HepG2 (cell line): Measurements from ENCODE around the gene SMYD1. TPM values are rescaled to one million over a fixed set of nuclear protein-coding genes. Genes with fewer than 3 reads are reported as not detected.
A peak's percentile ranks its signal among the peaks of the same experiment; 100 is the strongest.

Experiments
- EHMT2 ChIP-seq: fragments of 200-600 bp; sonication (generic); IDR thresholded peaks from 2 replicates; pipeline ENCODE4 v1.7.0; 2017; ENCODE audit warnings: antibody characterized with exemption, low read depth, low read length, borderline replicate concordance
- ELF4 ChIP-seq: sonication (generic); formaldehyde crosslinking; IDR thresholded peaks from 2 replicates; pipeline ENCODE4 v1.5.0; 2020; ENCODE audit warnings: missing genetic modification reagents, mild to moderate bottlenecking, moderate library complexity, borderline replicate concordance
- FOXO1 ChIP-seq: sonication (generic); formaldehyde crosslinking; IDR thresholded peaks from 2 replicates; pipeline ENCODE4 v1.4.0; 2020; ENCODE audit warnings: missing genetic modification reagents
- GATA4 ChIP-seq: sonication (generic); IDR thresholded peaks from 2 replicates; pipeline ENCODE4 v1.6.1; 2016; ENCODE audit warnings: antibody characterized with exemption, low read depth, borderline replicate concordance
- GTF2F1 ChIP-seq: fragments of 150-350 bp; IDR thresholded peaks from 2 replicates; pipeline ENCODE4 v1.6.1; 2014; ENCODE audit warnings: low read length
- HNRNPH1 ChIP-seq: fragments of 200-400 bp; formaldehyde crosslinking; optimal IDR thresholded peaks from 2 replicates; pipeline ENCODE3; 2017; ENCODE audit warnings: mild to moderate bottlenecking, low read depth, low read length
- KDM5B ChIP-seq: sonication (generic); formaldehyde crosslinking; IDR thresholded peaks from 2 replicates; pipeline ENCODE4 v1.4.0; 2020; ENCODE audit warnings: missing genetic modification reagents, mild to moderate bottlenecking, borderline replicate concordance
- KDM6A ChIP-seq: IDR thresholded peaks from 2 replicates; pipeline ENCODE4 v1.6.1; 2016; ENCODE audit warnings: low read depth
- MAX ChIP-seq: IDR thresholded peaks from 2 replicates; pipeline ENCODE4 v1.6.1; 2012; ENCODE audit warnings: inconsistent platforms
- NCOR1 ChIP-seq: fragments of 200-600 bp; sonication (generic); IDR thresholded peaks from 2 replicates; pipeline ENCODE4 v1.7.0; 2017; ENCODE audit warnings: antibody characterized with exemption, low read length, borderline replicate concordance
- NONO ChIP-seq, 2 experiments: fragments of 450-650 bp in 1 of 2; sonication (generic) in 1 of 2; formaldehyde crosslinking in 1 of 2; IDR thresholded peaks in 1 of 2; conservative IDR thresholded peaks in 1 of 2; 2 replicates each; pipeline versions ENCODE4 v1.6.1 to v1.8.0; 2017 to 2022; ENCODE audit warnings: mild to moderate bottlenecking in 1 of 2, missing genetic modification reagents in 1 of 2, moderate library complexity in 1 of 2
- PAXIP1 ChIP-seq: sonication (generic); formaldehyde crosslinking; conservative IDR thresholded peaks from 2 replicates; pipeline ENCODE4 v1.4.0; 2020; ENCODE audit warnings: mild to moderate bottlenecking, missing genetic modification reagents, moderate library complexity
- PRMT3 ChIP-seq: sonication (generic); formaldehyde crosslinking; IDR thresholded peaks from 2 replicates; pipeline ENCODE4 v1.8.1; 2022; ENCODE audit warnings: low read depth, mild to moderate bottlenecking, moderate library complexity, missing genetic modification reagents, borderline replicate concordance
- RXRB ChIP-seq: IDR thresholded peaks from 2 replicates; pipeline ENCODE4 v1.6.1; 2016; ENCODE audit warnings: borderline replicate concordance, missing genetic modification reagents, missing compliant biosample characterization
- TCF12 ChIP-seq, 2 experiments: fragments of 450-650 bp in 1 of 2; sonication (generic) in 1 of 2; formaldehyde crosslinking in 1 of 2; IDR thresholded peaks; 2 replicates each; pipeline versions ENCODE4 v1.6.1 to v1.8.0; 2017 to 2022; ENCODE audit warnings: antibody characterized with exemption in 1 of 2, mild to moderate bottlenecking in 1 of 2, missing genetic modification reagents in 1 of 2, moderate library complexity in 1 of 2
- WIZ ChIP-seq: sonication (generic); formaldehyde crosslinking; IDR thresholded peaks from 2 replicates; pipeline ENCODE4 v1.5.1; 2020; ENCODE audit warnings: mild to moderate bottlenecking, missing genetic modification reagents
- ZNF382 ChIP-seq: sonication (generic); formaldehyde crosslinking; IDR thresholded peaks from 2 replicates; pipeline ENCODE4 v1.5.0; 2020; ENCODE audit warnings: missing genetic modification reagents, mild to moderate bottlenecking, borderline replicate concordance
- ZNF501 ChIP-seq: sonication (generic); formaldehyde crosslinking; IDR thresholded peaks from 2 replicates; pipeline ENCODE4 v1.5.1; 2020; ENCODE audit warnings: mild to moderate bottlenecking, moderate library complexity, missing genetic modification reagents
- ZNF749 ChIP-seq: sonication (generic); formaldehyde crosslinking; IDR thresholded peaks from 2 replicates; pipeline ENCODE4 v1.8.0; 2022; ENCODE audit warnings: mild to moderate bottlenecking, missing genetic modification reagents, moderate library complexity, borderline replicate concordance
- ZNF766 ChIP-seq: sonication (generic); formaldehyde crosslinking; IDR thresholded peaks from 2 replicates; pipeline ENCODE4 v1.5.0; 2020; ENCODE audit warnings: missing genetic modification reagents, borderline replicate concordance
- ZNF781 ChIP-seq: sonication (generic); formaldehyde crosslinking; IDR thresholded peaks from 2 replicates; pipeline ENCODE4 v1.5.1; 2020; ENCODE audit warnings: borderline replicate concordance, mild to moderate bottlenecking, missing genetic modification reagents; ENCODE audit errors: not compliant biosample characterization
- ZNF841 ChIP-seq: sonication (generic); formaldehyde crosslinking; IDR thresholded peaks from 2 replicates; pipeline ENCODE4 v1.8.1; 2023; ENCODE audit warnings: missing genetic modification reagents, borderline replicate concordance
- ZSCAN21 ChIP-seq: sonication (generic); formaldehyde crosslinking; IDR thresholded peaks from 2 replicates; pipeline ENCODE4 v1.8.0; 2022; ENCODE audit warnings: mild to moderate bottlenecking, missing genetic modification reagents, moderate library complexity, borderline replicate concordance
- polyA plus RNA-seq, 8 experiments: library from polyadenylated mRNA; depleted of rRNA in 3 of 8; stranded (reverse) in 7 of 8; unstranded in 1 of 8; fragments of >200 nt; fragmentation: Illumina TruSeq in 4 of 8; extraction: Trizol in 4 of 8; gene quantifications; 2 replicates each; pipeline versions ENCODE4 v1.2.1 to v1.2.3, GENCODE V29; 2011 to 2016; ENCODE audit warnings: low read depth in 4 of 8, missing spikeins in 1 of 8, mixed read lengths in 1 of 8; ENCODE audit not compliant: insufficient read depth in 1 of 8
- total RNA-seq, 5 experiments: library from RNA; depleted of rRNA; stranded (reverse); fragments of >200 nt; fragmentation: Illumina TruSeq; extraction: Trizol; gene quantifications; 2 replicates each; pipeline ENCODE4 v1.2.3, GENCODE V29; 2016; ENCODE audit warnings: low read depth in 1 of 5

The SMYD1 gene
- total and polyA plus RNA-seq, 2 of the 13 experiments (the other 11 are each of a cell fraction or from before 2014, with no cell fraction given), result not detected

GRCh38 chr2:88131201-88131998 lies 63.8 kb downstream of the SMYD1 start (continued):
- TF ChIP-seq ZNF501 (CRISPR knock-in tag) (0 out of 2 replicates have a peak, but pooled peaks have one; percentile 15), RXRB (CRISPR knock-in tag) (peak; percentile 79), TCF12 (IDR thresholded peaks at IDR 0.05) (no peak), TCF12 (CRISPR knock-in tag; IDR thresholded peaks at IDR 0.05) (no peak), ZNF382 (CRISPR knock-in tag) (no peak), KDM5B (CRISPR knock-in tag) (peak; percentile 39; the same call in 1 of the 2 replicates), NONO (IDR thresholded peaks at IDR 0.05) (no peak), NONO (CRISPR knock-in tag; conservative IDR thresholded peaks at IDR 0.05) (0 out of 2 replicates have a peak, but pooled peaks have one; percentile 13), ELF4 (CRISPR knock-in tag) (no peak), PAXIP1 (CRISPR knock-in tag) (peak; percentile 94), ZNF749 (CRISPR knock-in tag) (0 out of 2 replicates have a peak, but pooled peaks have one; percentile 29), KDM6A (CRISPR knock-in tag) (peak; percentile 40; the same call in 1 of the 2 replicates), WIZ (CRISPR knock-in tag) (0 out of 2 replicates have a peak, but pooled peaks have one; percentile 16), GTF2F1 (no peak), ZNF781 (CRISPR knock-in tag) (no peak), ZNF766 (CRISPR knock-in tag) (0 out of 2 replicates have a peak, but pooled peaks have one; percentile 42), NCOR1 (peak; percentile 52; the same call in 1 of the 2 replicates), EHMT2 (0 out of 2 replicates have a peak, but pooled peaks have one; percentile 49), MAX (peak; percentile 24; the same call in 1 of the 2 replicates), GATA4 (peak; percentile 78; the same call in 1 of the 2 replicates), ZSCAN21 (CRISPR knock-in tag) (no peak), PRMT3 (CRISPR knock-in tag) (0 out of 2 replicates have a peak, but pooled peaks have one; percentile 39), FOXO1 (CRISPR knock-in tag) (peak; percentile 16; the same call in 1 of the 2 replicates), HNRNPH1 (no peak), ZNF841 (CRISPR knock-in tag) (no peak)
